Tibial artery (tissue), 4 donors: ENCODE data around the gene CINP.

Source experiments
- DNase-seq, 2 donors: peaks; one replicate each; pipeline ENCODE4 v3.0.0-alpha.2; 2019
- H3K27ac ChIP-seq, 2 donors: fragments of 200-600 bp; sonication (generic) in 1 of 2; 1 replicate in 1 of 2; 2 replicates in 1 of 2; pipeline ENCODE4 v1.5.1; 2018 to 2019; ENCODE audit warnings: mild to moderate bottlenecking in 1 of 2
- H3K27me3 ChIP-seq, 2 donors: fragments of 200-600 bp; sonication (generic) in 1 of 2; one replicate each; pipeline versions ENCODE4 v1.5.1 to v1.6.0; 2016 to 2019
- H3K36me3 ChIP-seq, 3 donors: fragments of 200-600 bp; sonication (generic) in 2 of 3; one replicate each; pipeline ENCODE4 v1.5.1; 2016 to 2019; ENCODE audit warnings: mild to moderate bottlenecking in 2 of 3
- H3K4me1 ChIP-seq, 4 donors: fragments of 200-600 bp; sonication (generic) in 2 of 4; 1 replicate in 3 of 4; 2 replicates in 1 of 4; pipeline ENCODE4 v1.5.1; 2016 to 2019
- H3K4me3 ChIP-seq, 2 donors: fragments of 200-600 bp; sonication (generic) in 1 of 2; 1 replicate in 1 of 2; 2 replicates in 1 of 2; pipeline ENCODE4 v1.5.1; 2018 to 2019; ENCODE audit warnings: mild to moderate bottlenecking in 2 of 2
- H3K9me3 ChIP-seq, 3 donors: fragments of 200-600 bp; sonication (generic) in 1 of 3; one replicate each; pipeline ENCODE4 v1.5.1; 2016 to 2019
- CTCF ChIP-seq, 2 experiments: fragments of 200-600 bp in 1 of 2; fragments of 450-650 bp in 1 of 2; IDR thresholded peaks; one replicate each; pipeline ENCODE4 v1.5.1; 2017 to 2019; ENCODE audit warnings: antibody characterized with exemption in 2 of 2, mild to moderate bottlenecking in 1 of 2, moderate library complexity in 1 of 2
- intact Hi-C: fragments of 100-400 bp; cut with DNase I; formaldehyde crosslinking; loops from one replicate; pipeline ENCODE4 v1.15.0; 2023; ENCODE audit warnings: low total_unique reads

CINP gene

GRCh38 chr14:102362545-102363181, at the start of gene CINP, which contains the start of gene TECPR2:
TSS of gene CINP (minus strand) at chr14:102362890. CDS start at chr14:102362851, 39 bp downstream.
TSS of gene TECPR2 (plus strand) at chr14:102362941. CDS start at chr14:102376722, 13,781 bp downstream.
- intact Hi-C loops, result loop anchor here (5.0 kb wide), 1 partner anchor 145 kb away; the partner anchor contains the start of gene ANKRD9
- peak; percentile 98 to 99 for DNase-seq
- Histone ChIP-seq H3K9me3 (no peaks in the 10 kb centered on the region), H3K27ac (peak within 1 kb of the TSS; percentile 95), H3K27me3 (no peaks in the 10 kb centered on the region), H3K4me3 (peak within 1 kb of the TSS; percentile 91 to 97), H3K4me1 (peaks cover 0 to 27% (median 21%) of the 10 kb centered on the region in 4 donors), H3K36me3 (peaks cover under 1 to 14% (median 13%) of the 10 kb centered on the region in 3 donors)
- TF ChIP-seq CTCF (IDR thresholded peaks at IDR 0.05), result no peak

GRCh38 chr14:102408724-102409123, 46.0 kb upstream of the CINP start:
- intact Hi-C loops, result no loop called here
- no peaks in the 10 kb centered on the region for H3K27me3 ChIP-seq
- peaks cover 0 to 20% (median 13%) of the 10 kb centered on the region in 4 donors for H3K4me1 ChIP-seq
- DNase-seq, result no peak
- peak overlapping the region; percentile 11 to 50 for H3K27ac ChIP-seq
- peaks cover 0 to 2% (median 0%) of the 10 kb centered on the region in 3 donors for H3K9me3 ChIP-seq
- H3K4me3 ChIP-seq, result no peak overlapping the region
- peaks cover 0 to 13% (median 8%) of the 10 kb centered on the region in 3 donors for H3K36me3 ChIP-seq
- TF ChIP-seq CTCF (IDR thresholded peaks at IDR 0.05), result no peak

- Histone ChIP-seq H3K4me3 (no peak overlapping the region), H3K9me3 (peaks cover 0 to 16% (median 0%) of the 10 kb centered on the region in 3 donors)
These were observed 44.6 kb upstream of the CINP start for GRCh38 chr14:102407258-102407657.

GRCh38 chr14:102403028-102403427, 40.3 kb upstream of the CINP start:
- DNase-seq, result no peak
- H3K4me3 ChIP-seq, result no peak overlapping the region
- H3K27ac ChIP-seq, result no peak overlapping the region
- H3K27me3 ChIP-seq, result no peaks in the 10 kb centered on the region
- no peak for TF ChIP-seq CTCF (IDR thresholded peaks at IDR 0.05)
- H3K9me3 ChIP-seq, result peaks cover 0 to 23% (median 0%) of the 10 kb centered on the region in 3 donors
- H3K36me3 ChIP-seq, result peaks cover 6 to 15% (median 8%) of the 10 kb centered on the region in 3 donors
- intact Hi-C loops, result no loop called here
- H3K4me1 ChIP-seq, result peaks cover 0 to 7% (median 6%) of the 10 kb centered on the region in 4 donors

More at GRCh38 chr14:102407258-102407657, 44.6 kb upstream of the CINP start:
- peak overlapping the region; percentile 11 to 50 for H3K27ac ChIP-seq
- H3K36me3 ChIP-seq, result peaks cover 6 to 20% (median 8%) of the 10 kb centered on the region in 3 donors
- H3K4me1 ChIP-seq, result peaks cover 0 to 20% (median 13%) of the 10 kb centered on the region in 4 donors
- intact Hi-C loops, result no loop called here
- no peak for TF ChIP-seq CTCF (IDR thresholded peaks at IDR 0.05)
- H3K27me3 ChIP-seq, result no peaks in the 10 kb centered on the region
- no peak for DNase-seq

GRCh38 chr14:102396521-102396920, 33.8 kb upstream of the CINP start:
- Histone ChIP-seq H3K36me3 (peaks cover 0 to 21% (median 12%) of the 10 kb centered on the region in 3 donors), H3K4me1 (no peaks in the 10 kb centered on the region), H3K27me3 (no peaks in the 10 kb centered on the region), H3K27ac (no peak overlapping the region), H3K9me3 (peaks cover 0 to 3% (median 0%) of the 10 kb centered on the region in 3 donors), H3K4me3 (no peak overlapping the region)
- TF ChIP-seq CTCF (IDR thresholded peaks at IDR 0.05), result no peak
- no peak for DNase-seq
- intact Hi-C loops, result no loop called here
